HG02759 (cell line): ENCODE measurements around the gene CLRN1.
A peak's percentile ranks its signal among the peaks of the same experiment; 100 is the strongest.

Experiments used
- ATAC-seq: cut with Tn5 transposase; IDR thresholded peaks from one replicate; pipeline ENCODE4 v1.9.1; 2021; ENCODE audit warnings: mild to moderate bottlenecking, moderate library complexity; ENCODE audit not compliant: unreplicated experiment

Gene CLRN1

DNA sequence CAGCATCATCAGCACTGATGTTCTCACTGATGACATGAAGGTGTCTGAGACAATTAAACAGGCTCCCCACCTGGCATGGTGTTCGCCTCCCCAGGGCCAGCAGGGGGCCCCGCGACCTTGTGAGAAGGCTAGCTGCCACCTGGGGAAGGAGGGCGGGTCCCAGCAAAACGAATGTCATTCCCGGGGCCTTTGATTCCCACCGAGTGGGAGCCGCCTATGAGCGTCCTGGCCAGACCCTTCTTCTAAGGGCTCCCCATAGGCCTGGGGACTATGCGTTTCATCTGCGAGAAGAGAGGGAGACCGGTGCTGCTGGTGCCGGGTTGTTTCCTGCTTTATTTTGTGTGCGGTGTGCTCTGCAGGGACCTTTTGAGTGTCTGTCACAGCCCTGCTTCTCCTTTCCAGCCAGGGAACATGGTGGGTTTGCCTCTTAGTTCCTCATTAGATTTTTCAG lies 46.8 kb downstream of the CLRN1 start:
- ATAC-seq, result peak; percentile 96

DNA sequence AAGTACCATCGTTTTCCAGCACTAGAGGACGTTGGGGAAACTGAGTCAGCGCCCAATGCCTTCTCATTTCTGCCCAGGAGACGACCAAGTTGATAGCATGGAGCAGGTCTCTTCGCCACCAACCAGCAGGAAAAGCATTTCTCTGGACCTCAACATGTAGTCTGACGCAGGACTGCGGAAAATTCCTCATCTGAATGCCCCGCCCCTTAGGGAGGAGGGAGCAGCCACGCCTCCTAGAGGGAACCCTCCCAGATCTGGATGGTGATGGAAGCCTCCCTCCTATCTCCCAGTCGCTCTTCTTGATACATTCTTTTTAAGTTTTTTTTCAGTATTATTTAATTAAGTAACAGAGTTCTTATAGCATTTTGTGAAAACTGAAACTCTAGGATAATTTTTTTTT lies 49.9 kb downstream of the CLRN1 start:
- no peak for ATAC-seq

DNA sequence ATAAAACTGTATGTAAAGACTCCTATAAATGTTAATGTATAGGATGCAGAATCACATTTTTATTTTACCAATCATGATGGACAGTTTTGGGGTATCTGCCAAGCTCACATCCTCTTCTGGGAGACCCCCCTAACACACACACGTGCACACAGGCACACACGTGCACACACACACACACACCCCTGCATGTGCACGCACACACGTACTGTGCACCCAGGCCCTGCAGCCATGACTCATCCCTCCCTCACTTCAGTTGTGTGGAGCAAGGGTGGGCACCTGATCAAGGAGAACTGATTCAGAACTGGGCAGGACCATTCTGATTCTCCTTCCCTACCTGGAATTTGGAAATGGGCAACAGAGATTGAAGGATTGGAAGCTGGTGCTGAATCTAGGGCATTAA lies 51.3 kb downstream of the CLRN1 start:
- no peak for ATAC-seq

DNA sequence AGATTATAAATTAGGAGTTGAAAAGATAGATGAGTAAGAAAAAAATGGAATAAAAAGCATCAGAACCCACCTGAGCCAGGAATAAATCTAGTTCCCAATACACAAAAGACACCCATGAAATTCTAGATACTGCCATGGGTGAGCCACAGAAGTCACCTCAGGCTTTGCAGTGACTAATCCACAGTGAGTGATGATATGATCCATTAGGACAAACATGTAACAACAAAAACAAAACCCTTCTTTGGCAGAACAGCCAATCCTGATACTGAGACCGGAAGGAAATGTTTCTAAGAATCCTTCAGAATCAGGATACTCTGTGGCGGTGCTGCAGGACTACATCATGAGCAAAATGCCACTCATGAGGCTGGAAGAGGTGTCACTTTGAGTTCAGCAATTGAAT lies 52.3 kb downstream of the CLRN1 start:
- ATAC-seq, result no peak

DNA sequence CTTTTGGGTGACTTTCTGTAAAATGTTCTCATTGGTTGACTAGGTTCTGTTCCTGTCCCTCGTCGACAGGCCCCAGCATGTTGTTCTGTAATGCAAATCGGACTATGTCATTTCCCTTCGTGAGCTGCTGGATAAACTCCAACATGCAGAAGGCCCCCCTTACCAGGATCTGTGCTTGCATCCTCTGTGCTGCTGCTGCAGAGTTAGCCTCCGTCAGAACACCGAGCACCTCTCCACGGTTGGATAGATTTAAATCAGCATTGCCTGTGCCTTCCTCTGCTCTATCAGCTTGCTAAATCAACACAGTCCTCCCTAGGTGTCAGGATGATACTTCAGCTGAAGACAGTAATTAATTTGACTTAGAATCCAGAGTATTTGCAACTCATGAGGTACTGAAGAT lies 54.6 kb downstream of the CLRN1 start:
- no peak for ATAC-seq

DNA sequence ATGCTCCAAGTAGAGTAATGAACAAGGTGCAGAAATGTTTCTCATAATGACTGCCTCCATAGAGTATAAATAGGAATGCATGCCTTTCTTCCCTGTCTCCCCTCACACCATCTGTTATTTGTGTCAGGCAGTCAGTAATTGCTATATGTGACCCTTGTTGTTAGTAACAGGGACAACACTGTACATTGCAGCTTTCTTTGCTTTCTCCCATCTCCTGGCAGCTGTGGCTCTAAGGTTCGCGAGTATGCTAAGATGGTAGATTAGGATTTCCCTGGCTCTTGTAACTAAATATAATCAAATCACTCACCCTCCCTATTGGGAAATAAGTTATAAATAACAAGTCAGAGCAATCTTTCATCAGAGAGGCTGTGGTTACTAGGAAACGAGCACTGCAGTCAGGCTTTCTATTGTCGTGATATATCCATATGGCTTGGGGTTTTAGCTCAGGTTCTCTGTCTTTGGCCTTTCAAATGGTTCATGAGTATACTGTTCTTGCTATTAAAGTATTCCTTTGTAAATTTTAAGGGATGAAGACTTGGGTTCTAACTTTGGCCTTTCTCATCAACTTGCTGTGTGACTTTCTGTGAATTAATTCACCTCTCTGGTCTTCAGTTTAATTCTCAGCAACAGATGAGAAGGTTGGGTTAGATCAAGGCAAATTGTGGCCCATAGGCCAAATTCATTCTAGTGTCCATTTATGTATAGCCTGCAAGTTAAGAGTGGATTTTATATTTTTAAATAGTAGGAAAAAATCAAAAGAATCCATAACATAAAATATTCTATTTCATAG lies 59.2 kb downstream of the CLRN1 start:
- ATAC-seq, result no peak

DNA sequence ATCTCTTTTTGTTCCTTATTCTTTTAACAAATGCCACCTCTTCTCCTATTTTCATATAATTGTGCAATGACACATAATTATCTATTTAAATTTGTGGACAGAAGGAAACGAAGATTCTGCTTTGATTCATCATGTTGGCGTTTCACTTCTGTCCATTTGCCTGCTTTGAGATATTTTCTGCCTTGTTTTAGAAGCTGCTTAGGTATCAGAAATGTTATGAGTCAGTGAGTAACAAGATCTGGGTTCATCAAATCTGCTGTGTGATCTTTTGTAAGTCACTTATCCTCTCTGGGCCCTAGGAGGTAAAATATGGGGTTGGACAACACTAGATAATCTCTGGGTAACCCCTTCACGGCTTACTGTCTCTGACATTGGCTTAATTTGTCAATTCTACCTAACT lies 60.0 kb downstream of the CLRN1 start:
- ATAC-seq, result no peak

DNA sequence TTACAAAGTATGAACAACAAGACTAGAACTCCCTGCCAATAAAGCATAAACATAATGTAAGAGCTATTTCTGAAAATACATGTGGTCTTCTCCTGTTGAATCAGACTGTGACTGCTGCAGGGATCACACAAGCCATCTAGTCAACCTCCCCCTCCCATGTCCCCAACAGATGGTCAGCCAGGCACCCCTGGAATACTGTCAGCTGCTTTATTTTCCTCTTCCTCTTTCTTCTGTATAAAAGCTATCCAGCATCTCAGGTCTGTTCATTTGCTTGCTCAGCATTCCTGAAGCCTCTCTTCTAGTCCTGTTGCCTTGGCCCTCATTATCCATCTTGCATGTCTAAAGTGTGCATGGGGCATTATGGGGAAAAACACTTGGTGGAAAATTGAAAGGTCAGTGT lies 60.8 kb downstream of the CLRN1 start:
- ATAC-seq, result no peak

DNA sequence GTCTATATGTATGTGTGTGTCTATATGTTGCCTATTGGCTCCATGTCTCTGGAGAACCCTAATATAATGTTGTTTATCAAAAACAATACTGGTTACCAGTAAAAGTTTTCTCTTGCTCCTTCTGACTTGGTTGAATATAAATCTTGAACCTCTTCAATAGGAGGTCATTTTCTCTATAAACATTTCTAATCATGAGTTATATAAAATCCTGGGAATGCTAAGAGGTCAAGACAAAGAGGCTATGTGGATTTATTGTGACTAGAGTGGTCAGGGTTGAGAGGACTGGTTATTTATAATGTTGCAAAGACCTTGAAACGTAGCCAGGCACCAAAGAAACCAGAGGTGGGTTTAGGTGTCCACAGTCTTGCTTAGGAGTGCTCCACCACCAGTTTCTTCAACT lies 66.1 kb downstream of the CLRN1 start:
- no peak for ATAC-seq

DNA sequence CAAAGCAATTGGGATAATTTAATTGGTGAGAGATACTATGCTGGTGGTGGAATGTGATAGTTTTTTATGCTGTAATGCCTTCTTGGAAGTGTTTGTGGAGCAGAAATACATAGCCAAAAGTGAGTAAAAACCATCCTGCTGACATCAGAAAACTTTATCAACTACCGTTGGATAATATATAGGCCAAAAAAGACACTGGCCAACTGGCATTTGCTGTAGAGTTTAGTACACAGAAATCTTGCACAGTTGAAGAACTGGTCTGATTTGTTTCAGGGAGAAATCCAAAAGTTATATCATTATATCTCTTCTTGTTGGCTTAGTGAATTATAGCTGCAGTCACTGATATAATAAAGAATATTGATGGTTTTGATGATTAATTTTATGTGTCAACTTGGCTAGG lies 66.8 kb downstream of the CLRN1 start:
- no peak for ATAC-seq

DNA sequence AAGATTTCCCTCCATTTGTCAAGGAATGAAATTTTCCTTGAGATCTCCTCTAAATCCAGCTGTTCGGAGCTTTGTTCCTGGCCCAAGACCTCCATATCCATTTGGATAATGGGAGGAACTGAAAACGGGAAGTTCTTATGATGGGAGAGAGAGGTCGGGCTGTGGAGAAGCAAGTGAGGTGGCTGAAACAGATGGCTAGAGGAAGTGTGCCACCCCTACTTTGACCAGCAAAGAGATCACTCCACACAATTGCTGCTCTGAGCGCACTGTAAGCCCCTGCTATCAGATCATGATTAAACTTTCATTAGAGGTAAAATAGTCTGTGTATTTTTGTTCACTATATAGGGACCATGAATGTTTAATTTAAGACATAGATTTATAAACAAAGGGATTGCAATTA lies 67.2 kb downstream of the CLRN1 start, which contains the start of gene MINDY4B:
Gene MINDY4B, minus strand, starts transcription at position 101 of the 400 bp plus-strand sequence. Its CDS starts 0 bp downstream, at position 101.
- ATAC-seq, result no peak

DNA sequence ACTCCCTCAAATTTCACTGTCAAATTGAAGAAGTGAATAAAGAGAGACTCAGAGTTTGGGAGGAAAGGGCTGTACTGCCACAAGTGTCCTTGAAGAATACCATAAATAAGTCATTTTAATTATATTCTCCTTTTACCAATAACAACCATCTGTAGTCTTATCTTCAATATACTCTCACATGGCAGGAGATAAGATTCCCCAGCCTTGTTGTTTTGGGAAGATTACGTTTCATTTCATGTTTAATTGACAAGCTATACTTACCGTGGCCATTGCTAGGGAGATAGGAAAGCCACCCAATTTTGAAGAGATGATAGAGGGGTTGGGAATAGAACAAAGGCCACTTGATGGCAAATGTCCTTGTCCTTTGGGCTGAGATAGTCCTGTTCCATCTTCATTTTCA lies 69.5 kb downstream of the CLRN1 start:
- no peak for ATAC-seq

DNA sequence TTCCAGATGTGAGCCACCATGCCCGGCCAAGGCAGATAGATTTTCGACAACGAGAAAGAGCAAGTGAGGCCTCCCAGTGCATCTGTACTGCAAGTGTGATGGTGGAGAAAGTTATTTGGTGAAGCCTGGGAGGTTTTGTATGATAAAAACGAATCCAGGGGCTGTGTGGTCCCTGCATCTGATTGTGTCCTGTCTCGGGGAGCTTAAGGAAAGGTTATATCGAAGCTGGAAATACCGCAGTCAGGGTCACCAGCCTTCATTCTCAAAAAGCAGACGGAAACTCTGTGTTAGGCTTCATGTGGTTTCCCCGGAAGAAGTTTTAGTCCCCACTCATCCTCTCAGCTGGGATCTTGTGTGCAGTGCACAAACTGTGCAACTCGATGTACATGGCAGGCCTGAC lies 70.7 kb downstream of the CLRN1 start:
- no peak for ATAC-seq

DNA sequence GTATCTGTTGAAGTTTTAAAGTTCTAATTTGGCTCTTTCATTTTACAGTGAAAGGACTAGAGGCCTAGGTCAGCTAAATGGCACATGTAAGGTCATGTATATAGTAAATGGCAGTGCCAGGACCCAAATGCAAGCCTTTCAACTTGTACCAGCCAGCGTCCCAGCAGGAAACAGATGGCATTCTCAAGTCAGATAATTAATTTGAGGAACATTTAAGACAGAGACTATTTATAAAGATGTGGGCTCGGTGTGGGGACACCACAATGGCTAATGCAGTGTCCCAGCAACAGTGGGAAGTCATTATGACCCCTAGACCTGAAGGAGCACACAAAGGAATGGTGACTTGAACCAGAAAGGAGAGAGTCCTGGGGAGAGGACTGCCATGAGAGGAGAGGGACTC lies 73.4 kb downstream of the CLRN1 start:
- ATAC-seq, result no peak

DNA sequence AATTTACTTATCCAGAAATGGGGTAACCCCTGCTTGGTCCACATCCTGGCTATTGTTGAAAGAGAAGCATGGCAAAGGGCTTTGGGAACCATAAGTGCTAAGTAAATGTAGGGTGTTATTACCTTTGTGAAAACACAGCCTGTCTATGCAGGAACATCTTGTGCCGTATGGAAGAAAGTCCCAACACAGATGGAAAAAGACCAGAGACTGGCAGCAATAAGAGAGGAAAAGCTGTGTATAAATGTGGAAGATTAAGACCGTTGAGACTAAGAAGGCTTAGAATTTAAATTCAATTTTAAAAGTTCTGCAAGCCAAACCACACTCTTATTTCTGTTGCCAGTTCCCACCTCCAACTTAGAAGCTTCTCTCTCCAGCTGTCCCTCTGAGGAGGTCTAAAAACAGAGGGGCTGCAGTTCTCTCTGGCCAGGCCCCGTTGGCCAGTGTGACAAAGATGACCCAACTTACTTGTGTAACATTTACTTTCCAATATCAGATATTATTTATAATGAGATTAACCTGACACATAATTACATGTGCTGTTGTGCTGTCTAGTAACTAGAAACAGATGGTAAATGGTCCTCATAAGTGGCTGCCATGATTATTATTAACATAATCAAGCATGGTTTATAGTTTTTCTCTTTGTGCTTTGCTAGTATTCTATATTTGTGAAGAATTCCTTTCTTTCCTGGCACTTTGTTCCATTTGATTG lies 74.3 kb downstream of the CLRN1 start:
- ATAC-seq, result no peak

DNA sequence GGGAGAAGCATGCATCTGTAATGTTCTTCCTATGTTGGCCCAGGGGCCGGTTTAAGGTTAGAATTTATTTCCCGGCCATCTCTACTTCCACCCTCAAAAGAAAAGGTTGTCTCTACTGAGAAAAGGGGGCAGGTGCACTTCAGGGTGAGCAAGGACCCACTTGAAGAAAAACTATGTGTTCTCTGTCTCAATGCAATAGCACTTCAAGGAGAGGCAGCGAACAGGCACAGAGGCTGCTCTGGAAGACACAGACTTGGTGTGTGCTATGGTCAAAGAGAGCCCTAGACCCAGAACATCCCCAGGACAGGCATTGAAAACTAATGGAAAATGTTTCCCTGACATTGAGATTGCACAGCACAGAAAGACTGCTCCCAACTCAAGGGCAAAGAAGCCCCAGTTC lies 74.9 kb downstream of the CLRN1 start:
- no peak for ATAC-seq

DNA sequence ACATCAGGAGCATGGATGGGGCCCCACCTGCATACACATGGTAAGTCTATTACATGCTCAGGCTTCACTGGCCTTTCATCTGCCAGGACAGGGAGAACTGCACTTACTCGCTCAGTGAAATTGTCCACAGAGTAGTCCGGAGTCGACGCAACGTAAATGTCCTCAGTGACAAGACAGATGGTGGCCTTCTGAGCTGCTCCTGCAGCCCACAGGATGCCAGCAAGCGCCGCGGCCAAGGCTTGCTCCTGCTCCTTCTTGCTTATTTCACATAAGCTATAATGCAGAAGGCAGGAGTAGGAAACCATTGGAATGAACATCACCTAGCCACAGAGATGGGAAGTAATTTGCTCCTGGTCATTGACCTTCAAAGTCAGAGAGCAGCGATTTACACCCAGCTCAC lies 81.7 kb downstream of the CLRN1 start:
- ATAC-seq, result no peak

DNA sequence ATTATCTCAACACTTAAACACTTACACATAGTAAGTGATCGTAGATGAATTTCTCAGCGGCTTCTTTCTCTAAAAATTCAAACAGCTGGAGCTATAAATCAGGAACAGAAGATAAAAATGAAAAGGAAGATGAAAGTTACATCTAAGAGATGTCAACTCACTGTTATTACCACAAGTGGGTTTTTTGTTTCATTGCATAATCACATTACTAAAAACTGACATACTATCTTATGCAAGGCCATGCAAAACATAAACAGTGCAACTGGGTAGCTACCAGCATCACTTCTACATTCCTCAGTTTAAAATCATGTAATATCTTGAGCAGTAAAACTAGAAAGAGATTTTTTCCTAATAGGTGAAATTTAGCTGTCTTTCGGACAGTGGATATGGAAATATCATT lies 82.2 kb downstream of the CLRN1 start:
- ATAC-seq, result no peak

DNA sequence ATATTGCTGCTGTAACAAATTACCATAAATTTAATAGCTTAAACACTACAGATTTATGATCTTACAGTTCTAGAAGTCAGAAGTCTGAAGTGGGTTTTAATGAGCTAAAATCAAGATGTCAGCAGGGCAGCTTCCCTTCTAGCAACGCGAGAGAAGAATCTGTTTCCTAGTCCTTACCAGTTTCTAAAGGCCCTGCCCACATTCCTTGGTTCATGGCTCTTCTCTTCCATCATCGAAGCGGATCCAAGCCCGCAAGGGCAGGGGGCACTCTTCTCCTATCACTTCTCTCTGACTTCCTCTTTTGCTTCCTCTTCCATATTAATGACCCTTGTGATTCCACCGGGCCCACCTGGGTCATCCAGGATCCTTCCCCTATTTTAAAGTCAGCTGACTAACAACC lies 83.4 kb downstream of the CLRN1 start:
- ATAC-seq, result no peak

DNA sequence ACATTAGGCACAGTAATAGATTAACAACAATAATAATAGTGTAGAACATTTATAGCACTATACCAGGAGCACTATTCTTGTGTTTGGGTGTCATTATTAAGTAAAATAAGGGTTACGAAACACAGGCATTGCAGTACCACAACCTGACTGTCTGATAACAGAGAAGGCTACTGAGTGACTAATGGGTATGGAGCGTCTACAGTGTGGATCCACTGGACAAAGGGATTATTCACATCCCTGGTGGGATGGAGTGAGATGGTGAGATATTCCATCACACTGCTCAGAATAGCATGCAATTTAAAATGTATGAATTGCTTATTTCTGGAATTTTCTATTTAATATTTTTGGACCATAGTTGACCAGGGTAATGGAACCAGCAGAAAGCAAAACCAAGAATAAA lies 85.5 kb downstream of the CLRN1 start:
- no peak for ATAC-seq

DNA sequence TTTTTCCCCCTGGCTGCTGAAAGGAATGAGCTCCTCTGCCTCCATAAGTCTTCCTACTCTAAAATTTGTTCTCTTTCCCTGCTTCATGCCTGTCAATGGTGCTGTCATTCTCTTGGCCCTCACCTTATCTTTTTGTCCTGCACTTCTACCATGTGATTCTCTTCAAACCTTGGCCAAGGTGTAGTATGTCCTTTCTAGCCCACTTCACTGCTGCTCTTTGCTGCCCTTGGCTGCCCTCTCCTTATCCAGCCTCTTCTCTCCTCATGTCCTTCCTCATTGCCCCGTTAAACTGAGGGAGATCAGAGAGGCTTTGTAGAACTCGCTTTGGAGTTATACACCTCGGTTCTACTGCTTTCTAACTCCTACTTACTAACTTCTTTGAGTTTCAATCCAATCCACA lies 87.0 kb downstream of the CLRN1 start:
- ATAC-seq, result no peak

DNA sequence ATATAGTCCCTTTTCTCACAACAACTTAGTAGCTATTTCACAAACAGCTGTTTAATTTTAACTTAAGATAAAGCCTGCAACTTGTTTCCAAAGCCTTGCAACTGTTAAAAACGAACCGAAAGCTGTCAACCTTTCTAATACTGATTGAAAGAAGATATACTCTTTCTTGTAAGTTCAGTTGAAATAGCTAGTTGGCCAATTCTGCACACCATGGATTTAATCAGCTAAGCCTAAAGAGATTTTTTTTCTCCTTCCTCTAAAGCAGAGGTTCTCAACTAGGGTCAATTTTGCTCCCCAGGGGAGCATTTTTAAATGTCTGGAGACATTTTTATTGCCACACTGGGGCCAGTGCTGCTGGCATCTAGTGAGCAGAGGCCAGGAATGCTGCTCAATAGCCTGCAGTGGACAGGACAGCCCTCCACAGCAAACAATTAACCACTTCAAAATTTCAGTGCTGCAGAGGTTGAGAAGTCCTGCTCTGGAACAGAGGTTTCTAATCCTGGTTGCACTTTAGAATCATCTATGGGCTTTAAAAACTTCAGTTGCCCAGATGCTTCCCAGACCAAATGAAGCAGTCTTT lies 93.4 kb downstream of the CLRN1 start:
- ATAC-seq, result no peak
